ENCODE measurements around the gene DCPS.

GRCh38 chr11:126357055-126357962, 53.4 kb downstream of the DCPS start:
- TF ChIP-seq CTCF (IDR thresholded peaks at IDR 0.05; ENCODE audit: low read depth, low read length), result no peak
- TF ChIP-seq POLR2A (IDR thresholded peaks at IDR 0.05; ENCODE audit: extremely low read depth, insufficient read length), result no peak
- TF ChIP-seq MAX (IDR thresholded peaks at IDR 0.05; ENCODE audit: low read depth, low read length), result no peak
- TF ChIP-seq MYC (IDR thresholded peaks at IDR 0.05; ENCODE audit: low read depth, low read length), result no peak
